ENCODE results near the gene OLA1.

GRCh38 chr2:174083843-174084458, 164.4 kb downstream of the OLA1 start:
- TF ChIP-seq CTCF (IDR thresholded peaks at IDR 0.05) (no peak), EZH2 (IDR thresholded peaks at IDR 0.05) (no peak), EZH2phosphoT487 (IDR thresholded peaks at IDR 0.05) (no peak)

All from neural progenitor cell (in vitro differentiated cells).